GM21825 (cell line): ENCODE results near the gene ZDHHC22.
A peak's percentile ranks its signal among the peaks of the same experiment; 100 is the strongest.

Experiments used
- ATAC-seq: cut with Tn5 transposase; IDR thresholded peaks from one replicate; pipeline ENCODE4 v1.9.1; 2021; ENCODE audit warnings: mild to moderate bottlenecking, moderate library complexity; ENCODE audit not compliant: unreplicated experiment

Gene ZDHHC22

DNA sequence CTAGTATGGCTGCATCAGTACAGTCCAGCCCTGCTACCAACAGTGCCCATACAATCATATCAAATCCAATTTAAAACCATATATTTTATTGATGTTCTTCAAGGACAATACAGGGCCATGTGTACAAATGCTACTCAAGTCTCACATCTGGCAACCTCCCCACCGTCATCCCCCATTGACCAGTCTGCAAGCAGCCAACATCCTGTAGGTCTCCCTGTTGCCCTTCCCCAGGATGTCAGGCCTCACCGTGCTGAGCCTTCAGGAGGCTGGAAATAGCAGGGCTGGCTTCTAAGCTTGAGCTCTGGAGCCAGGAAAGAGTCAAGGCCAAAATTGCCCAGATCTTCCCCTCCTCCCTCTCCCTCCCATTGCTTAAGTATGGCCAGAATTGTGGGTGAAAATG, 10.4 kb downstream of the ZDHHC22 start:
- ATAC-seq = no peak

GRCh38 chr14:77130386-77130785, 11.2 kb downstream of the ZDHHC22 start:
- ATAC-seq = no peak

GRCh38 chr14:77128414-77128891, 13.1 kb downstream of the ZDHHC22 start:
- no peak for ATAC-seq

DNA sequence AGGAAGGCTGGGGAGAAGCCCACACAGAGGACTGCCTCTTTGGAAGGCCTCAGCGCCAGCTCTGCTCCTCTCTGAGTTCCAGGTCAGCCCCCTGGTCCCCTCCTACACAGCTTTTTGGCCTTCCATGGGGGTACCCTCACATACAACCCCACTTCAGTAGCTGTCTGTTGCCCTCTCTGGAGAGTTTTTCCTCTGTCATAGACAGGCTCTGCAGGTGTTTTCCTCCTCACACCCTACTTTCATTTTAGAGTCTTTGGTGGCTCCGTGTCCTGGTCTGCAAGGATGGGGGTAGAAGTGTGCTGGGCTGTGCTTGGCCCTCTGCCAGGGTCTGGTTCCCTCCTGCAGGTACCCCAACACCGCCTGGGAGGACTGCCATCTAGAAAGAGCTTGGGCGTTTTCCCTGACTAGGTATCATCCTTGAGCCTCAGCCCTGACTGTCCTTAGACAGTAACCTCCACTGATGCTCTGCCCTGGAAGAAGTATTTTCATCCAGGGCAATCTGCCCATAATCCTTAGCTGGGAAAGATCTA, 15.1 kb downstream of the ZDHHC22 start:
- no peak for ATAC-seq

- ATAC-seq = no peak
These were observed 15.7 kb downstream of the ZDHHC22 start for GRCh38 chr14:77125823-77126325.

- no peak for ATAC-seq
These were observed 16.2 kb downstream of the ZDHHC22 start for GRCh38 chr14:77125281-77125801.

- ATAC-seq = no peak
These were observed 17.0 kb downstream of the ZDHHC22 start for GRCh38 chr14:77124345-77125280.

- no peak for ATAC-seq
These were observed 17.9 kb downstream of the ZDHHC22 start for GRCh38 chr14:77123381-77124325.

- no peak for ATAC-seq
These were observed 19.0 kb downstream of the ZDHHC22 start for GRCh38 chr14:77122526-77123125.

DNA sequence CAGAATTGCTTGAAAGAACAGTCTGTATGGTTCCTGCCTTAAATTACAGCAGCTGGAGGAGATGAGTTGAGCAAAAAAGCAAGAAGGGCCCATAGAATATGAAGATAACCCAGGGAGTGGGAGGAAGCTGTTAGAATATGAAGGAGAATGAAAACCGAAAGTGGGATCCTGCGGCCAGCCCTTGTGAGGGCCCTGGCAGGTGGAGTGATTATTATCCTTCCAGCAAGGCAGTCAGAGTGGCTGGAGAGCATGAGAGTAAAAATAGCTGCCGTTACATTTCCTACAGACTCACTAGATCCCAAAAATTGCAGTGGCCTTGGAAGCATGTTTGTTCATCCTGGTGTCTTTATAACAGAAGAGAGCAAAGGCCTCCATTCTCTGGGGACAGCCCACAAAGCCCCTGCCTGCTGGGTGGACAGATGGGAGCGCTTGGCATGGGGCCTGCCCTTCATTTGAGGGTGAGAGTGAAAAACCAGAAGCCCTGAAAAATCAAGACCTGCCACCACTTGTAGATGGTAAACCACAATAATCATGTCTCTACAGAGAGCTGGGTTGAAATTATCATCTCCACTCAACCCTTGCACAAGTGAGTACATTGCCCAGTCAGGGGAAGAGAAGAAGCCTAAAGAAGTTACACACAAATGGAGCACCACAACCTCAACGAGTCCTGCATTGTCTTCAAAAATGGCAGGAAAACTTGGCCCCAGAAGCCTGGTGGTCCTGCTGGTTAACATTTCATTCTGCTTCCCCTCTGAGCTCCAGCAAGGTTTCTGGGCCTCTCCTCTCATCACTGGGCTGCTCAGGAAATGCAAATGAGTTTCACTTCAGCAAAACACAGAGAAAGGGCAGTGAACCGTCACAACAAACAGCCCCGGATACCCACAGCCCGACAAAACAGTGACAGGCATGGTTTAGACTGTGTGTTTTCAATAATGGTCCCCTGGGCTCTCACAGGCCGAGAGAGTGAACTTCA, 20.5 kb downstream of the ZDHHC22 start:
- ATAC-seq = peak; percentile 73

- ATAC-seq = no peak
These were observed 21.7 kb downstream of the ZDHHC22 start for GRCh38 chr14:77119851-77120250.

DNA sequence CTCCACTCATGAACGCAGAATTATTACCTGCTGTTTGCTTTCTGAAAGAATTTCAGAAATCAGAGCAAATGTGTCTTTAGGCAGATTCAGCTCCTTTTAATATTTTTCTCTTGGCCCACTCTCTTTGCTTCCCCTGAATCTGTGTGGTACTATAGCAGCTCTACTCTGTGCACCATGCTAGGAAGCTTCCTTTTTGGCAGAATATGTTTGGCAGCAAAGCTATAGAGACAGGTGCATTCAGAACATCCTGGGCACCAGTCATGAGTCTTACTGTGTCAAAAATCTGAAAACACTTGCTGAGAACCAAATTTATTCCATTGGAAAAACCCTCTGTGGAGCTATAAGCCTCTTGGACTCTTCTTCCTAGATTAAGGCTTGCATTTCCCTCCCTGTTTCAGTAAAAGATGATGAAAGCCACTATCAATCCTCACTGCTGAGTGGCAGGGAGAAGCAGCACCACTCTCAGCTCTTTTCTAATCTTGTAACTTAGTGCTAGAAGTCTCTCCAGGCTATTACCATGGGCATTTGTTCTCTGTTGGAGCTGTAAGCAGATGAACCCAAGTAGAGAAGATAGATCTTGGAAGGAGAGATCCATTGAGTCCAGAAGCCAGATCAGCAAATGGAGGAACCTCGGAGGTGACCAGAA, 25.3 kb downstream of the ZDHHC22 start:
- no peak for ATAC-seq

- ATAC-seq = no peak
These were observed 27.0 kb downstream of the ZDHHC22 start for GRCh38 chr14:77114609-77115008.

DNA sequence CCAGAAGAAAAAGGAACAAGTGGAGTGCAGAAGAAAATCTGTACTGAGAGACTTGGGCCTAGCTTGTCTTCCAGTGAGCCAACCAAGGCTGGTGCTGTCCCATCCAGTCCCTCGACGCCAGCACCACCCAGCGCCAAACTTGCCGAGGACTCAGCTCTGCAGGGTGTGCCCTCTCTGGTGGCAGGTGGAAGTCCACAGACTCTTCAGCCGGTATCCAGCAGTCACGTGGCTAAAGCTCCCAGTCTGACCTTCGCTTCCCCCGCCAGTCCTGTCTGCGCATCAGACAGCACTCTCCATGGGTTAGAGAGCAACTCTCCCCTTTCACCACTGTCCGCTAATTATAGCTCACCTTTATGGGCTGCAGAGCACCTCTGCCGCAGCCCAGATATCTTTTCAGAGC, 27.9 kb downstream of the ZDHHC22 start:
- ATAC-seq = no peak

- ATAC-seq = no peak
These were observed 30.6 kb downstream of the ZDHHC22 start for GRCh38 chr14:77111021-77111420.

GRCh38 chr14:77110286-77110685, 31.3 kb downstream of the ZDHHC22 start:
- no peak for ATAC-seq

- ATAC-seq = no peak
These were observed 31.9 kb downstream of the ZDHHC22 start for GRCh38 chr14:77109656-77110055.

DNA sequence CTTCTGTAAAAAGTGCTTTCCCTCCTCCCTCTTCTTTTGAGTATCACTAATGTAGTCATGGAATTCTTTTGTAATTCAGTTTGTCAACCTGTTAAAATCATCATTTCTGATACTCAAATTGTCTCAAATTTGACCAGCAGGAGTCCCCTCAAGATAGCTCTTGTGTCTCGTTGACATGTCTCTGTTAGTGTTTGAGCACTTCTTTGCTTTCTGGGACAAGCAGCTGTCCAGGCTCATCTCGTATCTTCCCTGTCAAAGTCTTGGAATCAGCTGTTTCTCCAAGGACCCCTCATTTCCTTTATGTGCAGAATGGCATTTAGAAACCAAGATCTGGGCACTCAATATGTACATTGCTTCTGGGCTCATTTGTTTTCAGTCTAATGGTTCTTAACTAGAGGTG, 32.8 kb downstream of the ZDHHC22 start:
- no peak for ATAC-seq

- no peak for ATAC-seq
These were observed 34.4 kb downstream of the ZDHHC22 start for GRCh38 chr14:77107228-77107627.
